Measurements from ENCODE around the gene COL18A1.
"Not testable (repeated sequence)": the region's sequence is repeated elsewhere in the genome, so short reads cannot be mapped to it uniquely, and the experiment has no call there.

The COL18A1 gene

GRCh38 chr21:45404730-45405270 is at the start of gene COL18A1:
COL18A1 (plus strand) TSS chr21:45405165; CDS start chr21:45405231, 66 bp downstream.
- no peak for DNase-seq

DNA sequence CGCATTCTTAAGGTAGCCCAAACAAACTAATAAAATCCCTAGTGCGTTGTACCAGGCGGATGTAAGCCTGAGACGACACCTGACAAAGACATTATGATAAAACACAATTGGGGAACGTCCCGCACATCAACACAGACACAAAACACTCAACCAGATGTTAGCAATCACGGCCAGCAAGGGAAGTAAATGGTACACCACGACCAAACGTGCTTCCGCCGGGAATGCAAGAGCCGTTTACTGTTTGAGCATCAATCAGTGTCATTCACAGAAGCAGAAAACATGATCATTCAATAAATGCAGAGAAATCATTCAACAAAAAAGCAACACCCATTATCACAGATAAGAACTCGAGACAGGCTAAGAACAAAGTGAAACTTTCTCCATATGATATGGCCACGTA is 49.4 kb upstream of the COL18A1 start:
- DNase-seq, result no peak

GRCh38 chr21:45356251-45356650 is 48.7 kb upstream of the COL18A1 start:
- DNase-seq, result no peak

DNA sequence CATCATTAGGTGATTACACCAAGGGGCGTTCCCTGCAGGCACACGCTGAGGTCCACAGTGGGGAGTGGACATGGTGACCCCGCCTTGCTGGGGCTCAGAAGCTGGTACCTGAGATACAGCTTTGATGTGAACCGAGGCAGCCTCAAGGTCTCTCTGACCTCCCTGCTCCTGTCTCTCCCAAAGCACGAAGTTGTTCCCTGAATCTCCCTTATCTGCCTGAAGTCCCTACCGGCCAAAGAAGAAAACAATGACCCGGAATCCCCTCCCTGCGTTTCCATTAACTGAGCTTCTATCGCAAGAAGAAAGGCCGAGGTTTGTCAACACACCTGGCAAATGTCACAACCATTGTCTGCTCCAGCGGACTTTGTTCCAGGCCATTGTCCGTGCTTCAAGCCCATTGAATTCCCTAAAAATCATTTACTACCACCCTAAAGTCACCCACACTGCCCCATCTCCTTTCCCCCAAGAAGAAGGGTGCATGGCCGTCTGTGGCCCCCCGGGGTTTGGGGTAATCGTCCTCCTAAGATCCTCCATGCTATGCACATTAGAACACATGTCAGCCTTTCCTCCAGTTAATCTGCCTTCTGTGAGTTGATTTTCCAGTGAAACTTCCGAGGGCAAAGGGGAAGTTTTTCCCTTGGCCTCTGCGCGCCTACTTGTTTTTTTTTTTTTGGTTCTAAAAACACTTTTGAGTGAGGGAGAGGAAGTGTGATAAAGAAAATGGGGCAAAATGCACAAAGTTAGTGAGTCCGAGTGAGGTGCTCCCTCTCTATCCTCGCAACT is 48.1 kb upstream of the COL18A1 start:
- no peak for DNase-seq

- no peak for DNase-seq
These were observed 47.3 kb upstream of the COL18A1 start for GRCh38 chr21:45357436-45358260.

GRCh38 chr21:45358261-45358670 is 46.7 kb upstream of the COL18A1 start:
- DNase-seq, result no peak

GRCh38 chr21:45358711-45359310 is 46.2 kb upstream of the COL18A1 start:
- no peak for DNase-seq

DNA sequence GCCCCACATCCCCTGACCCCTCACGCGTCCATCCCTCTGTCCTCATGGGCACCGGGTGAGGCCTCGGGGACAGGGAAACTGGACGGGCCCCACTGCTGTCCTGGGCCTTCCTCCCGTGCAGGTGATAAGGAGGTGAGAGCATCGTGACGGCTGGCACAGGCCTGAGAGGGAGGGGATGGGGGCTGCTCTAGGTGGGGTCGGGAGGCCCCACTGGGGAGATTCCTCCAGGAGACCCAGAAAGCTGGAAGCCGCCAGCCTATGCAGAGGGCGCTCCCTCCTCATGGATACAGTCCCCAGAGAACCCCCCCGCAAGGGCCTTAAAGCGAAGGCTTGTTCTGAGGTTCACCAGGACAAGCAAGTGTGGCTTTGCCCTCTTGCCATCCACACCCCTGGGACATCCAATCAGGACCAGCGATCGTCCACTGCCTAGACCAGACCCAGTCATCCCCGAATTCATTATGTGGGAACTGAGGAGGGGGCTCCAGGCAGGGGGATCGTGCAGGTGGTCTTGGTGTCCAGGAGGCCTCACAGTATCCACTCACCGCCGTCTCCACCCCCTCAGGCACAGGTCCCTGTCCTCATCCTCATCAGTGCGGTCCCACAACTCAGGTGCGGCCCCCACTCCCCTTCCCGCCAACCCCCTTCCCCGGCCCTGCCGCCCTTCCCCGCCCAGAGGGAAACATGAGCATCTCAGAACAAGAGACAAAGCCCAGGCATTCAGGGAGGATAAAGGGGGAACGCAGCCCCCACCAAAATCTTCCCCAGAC is 45.3 kb upstream of the COL18A1 start:
- no peak for DNase-seq

DNA sequence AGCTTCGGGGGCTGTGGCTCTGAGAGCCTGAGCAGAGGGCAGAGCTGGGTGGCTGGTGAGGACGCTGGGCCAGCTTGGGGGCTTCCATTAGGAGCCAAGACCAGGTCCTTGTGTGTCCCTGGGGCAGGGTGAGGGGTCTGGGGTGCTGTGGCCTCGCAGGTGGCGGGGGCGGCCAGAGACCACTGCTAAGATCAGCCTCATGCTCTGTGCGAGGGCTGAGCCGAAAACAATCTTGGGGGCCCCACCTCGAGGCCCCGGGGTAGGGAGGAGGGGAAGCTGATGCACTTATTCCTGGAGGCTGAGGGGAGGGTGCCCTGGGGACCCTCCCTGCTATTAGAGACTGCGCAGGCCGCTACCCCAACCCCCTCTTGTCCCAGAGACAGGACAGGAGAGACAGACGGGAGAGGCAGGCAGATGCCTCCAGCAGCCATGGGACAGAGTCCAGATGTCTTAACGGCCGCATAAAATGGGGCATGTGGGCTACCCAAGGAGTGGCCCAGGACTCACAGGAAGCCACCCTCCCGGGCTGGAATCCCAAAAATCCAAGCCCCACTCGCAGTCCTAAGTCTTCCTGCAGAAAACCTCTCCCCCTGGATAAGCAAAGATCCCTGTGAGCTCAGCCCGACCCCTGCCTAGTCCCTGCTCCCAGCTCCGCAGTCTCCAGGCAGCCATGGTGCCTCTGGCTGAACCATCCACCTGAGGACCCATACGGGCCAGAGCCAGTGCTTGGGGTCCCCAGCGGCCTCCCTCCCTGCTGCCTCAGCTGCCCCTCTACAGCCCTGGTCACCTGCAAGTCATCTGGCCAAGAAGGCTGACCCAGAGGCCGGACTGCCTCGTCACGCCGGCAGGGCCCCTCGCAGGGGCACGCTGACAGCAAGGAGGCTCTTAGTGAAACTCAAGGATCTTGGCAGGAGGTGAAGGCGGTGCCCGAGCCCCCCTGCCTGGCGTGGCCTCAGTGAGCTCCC is 43.6 kb upstream of the COL18A1 start:
- DNase-seq, result no peak

DNA sequence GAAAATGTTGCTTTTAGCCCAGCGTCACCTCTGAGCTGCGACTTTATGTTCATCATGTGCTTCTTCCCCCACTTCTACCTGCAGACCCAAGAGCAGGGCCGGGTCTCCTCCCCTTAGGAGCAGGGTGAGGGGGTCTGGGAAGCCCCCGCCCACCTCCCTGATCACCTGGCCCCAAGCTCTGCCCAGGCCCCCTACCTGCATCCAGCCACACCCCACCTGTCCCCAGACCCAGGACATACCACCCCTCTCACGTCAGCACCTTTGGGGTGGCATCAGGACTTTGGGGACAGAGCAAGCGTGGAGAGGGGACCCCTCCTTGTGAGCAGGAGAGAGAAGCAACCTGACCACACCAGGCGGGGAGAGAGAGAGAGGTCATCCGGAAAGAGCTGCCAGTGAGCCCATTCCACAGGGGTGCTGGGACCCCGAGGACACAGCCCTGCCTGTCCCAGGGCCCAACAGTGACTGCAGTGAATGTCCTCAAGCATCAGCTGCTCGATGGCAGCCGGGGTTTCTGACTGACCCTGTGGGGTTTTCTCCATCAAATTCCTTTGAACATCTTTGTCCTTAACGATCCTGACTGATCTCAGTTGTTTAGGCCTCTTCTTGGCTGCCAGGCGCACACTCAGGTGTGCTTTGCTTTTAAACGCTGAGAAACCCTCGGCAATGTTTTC is 42.8 kb upstream of the COL18A1 start:
- no peak for DNase-seq

- DNase-seq, result no peak
These were observed 42.2 kb upstream of the COL18A1 start for GRCh38 chr21:45362748-45363145.

DNA sequence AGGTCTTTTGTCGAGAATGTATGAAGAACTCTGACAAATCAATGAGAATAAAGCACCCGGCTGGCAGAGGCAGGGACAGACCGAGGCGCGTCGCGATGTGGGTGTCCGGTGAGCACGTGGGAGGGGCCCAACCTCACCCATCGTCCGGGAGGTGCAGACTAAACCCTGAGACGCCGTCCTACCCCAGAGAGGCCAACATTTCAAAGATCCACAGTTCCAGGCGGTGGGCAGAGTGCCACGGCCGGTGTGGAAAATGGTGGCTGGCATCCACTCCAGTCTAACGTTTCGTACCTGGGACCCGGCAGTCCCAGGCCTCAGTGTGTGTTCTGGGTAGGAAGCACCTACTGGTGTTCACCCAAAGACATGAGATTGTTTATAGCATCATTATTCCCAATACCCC is 41.7 kb upstream of the COL18A1 start:
- DNase-seq, result not testable (repeated sequence)

DNA sequence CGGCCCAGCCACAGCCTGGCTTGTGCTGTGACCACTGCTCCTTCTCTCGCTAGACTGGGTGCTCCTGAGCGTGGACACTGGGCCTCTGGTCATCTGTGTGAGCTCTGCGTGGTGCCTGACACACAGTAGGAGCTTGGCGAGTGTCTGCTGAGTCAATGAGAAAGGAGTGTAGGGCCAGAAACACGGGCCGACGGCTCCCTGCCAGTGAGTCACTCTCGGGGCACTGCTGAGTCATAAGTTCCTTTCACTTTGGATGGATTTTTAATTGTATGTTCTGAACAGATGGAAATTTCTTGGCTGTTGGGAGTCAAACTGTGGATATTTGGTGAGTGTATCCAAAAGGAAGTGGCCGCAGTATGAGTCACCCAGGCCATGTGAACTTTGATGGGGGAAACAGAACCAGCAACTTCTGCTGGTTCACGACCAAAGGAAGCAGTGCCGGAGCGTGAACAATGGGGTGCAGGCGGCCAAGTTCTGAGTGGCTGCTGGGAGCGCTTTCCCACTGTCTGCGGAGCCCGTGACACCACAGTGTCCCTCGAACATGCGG is 41.0 kb upstream of the COL18A1 start:
- DNase-seq, result no peak

GRCh38 chr21:45364468-45365185 is 40.3 kb upstream of the COL18A1 start:
- no peak for DNase-seq

GRCh38 chr21:45365186-45365607 is 39.8 kb upstream of the COL18A1 start:
- no peak for DNase-seq

DNA sequence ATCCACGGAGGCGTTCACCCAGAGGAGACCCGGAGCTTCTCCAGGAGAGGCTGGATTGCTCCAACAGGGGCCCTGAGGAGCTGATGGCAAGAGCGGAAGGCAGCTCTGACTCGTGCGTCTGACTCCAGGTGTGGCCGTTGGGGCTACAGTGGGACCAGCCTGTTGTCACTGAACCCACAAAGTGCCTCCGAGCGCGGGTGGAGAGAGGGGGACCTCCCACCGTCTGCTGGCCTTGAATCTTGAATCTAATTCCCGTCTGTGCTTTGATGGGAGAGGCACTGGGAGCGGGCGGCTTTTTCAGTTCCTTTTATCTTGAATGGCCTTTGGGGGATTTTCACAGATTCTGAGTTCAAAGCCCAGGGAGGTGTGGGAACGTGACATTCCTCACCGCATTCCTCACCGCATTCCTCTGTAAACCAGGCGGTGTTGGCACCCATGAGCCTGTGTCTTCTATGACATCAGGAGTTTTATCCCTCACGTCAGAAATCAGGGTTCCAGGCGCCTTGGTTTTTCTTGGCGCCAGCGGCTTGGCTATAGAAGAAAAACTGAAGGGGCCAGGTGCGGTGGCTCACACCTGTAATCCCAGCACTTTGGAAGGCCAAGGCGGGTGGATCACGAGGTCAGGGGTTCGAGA is 39.2 kb upstream of the COL18A1 start:
- no peak for DNase-seq

DNA sequence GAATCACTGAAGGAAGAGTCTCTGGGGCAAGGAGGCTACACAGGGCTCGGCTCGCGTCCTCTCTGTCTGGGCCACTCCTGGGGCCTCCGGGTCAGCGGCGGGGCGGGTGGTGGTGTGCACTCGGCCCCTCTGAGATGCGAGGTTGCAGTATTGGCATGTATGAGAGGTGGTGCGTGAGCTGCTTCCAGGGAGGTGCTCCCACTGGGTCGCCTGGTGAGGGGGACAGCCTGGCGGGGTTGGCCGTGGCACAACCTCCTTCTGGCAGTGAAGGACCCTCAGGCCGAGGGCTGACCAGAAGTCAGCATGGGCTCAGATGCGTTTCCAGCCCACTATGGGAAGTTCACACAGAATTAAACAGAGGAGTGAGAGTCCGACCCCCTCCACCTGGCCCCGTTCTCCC is 38.5 kb upstream of the COL18A1 start:
- no peak for DNase-seq

DNA sequence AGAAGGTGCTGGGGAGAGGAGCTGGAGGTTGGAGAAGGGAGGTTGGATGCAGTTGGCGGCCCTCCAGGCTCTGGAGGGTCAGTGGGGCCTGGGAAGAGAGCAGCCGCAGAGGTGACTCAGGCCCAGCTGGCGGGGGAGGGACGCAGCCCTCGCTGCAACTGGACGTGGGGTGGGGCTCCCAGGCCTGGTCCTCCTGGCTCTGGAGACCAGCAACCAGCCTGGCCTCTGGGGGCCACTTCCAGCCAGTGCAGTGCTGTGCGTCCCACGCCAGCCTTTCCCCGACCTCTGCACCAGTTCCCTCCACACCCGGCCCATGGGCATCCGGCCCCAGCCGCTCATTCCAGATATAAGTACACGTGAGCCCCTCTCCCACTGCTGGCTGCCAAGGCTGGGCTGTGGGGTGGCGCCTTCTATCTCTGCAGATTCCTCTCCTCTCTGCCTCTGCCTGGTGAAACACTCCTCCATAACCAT is 38.0 kb upstream of the COL18A1 start:
- DNase-seq, result no peak
